HG02938 (cell line): ENCODE results near the gene SSBP2.

ENCODE experiments used
- ATAC-seq: cut with Tn5 transposase; IDR thresholded peaks from one replicate; pipeline ENCODE4 v1.9.1; 2021; ENCODE audit warnings: mild to moderate bottlenecking, moderate library complexity; ENCODE audit not compliant: unreplicated experiment

The SSBP2 gene

GRCh38 chr5:81767938-81768337, 17.0 kb upstream of the SSBP2 start:
- ATAC-seq = no peak

GRCh38 chr5:81767097-81767496, 16.2 kb upstream of the SSBP2 start:
- no peak for ATAC-seq

GRCh38 chr5:81766611-81767010, 15.7 kb upstream of the SSBP2 start:
- no peak for ATAC-seq

- ATAC-seq = no peak
Observed at GRCh38 chr5:81763294-81763928, 12.5 kb upstream of the SSBP2 start.

- ATAC-seq = no peak
Observed at GRCh38 chr5:81762853-81763252, 12.0 kb upstream of the SSBP2 start.

GRCh38 chr5:81762401-81762800, 11.5 kb upstream of the SSBP2 start:
- ATAC-seq = no peak

- ATAC-seq = no peak
Observed at GRCh38 chr5:81761970-81762369, 11.1 kb upstream of the SSBP2 start.

- no peak for ATAC-seq
Observed at GRCh38 chr5:81761270-81761669, 10.4 kb upstream of the SSBP2 start.

- ATAC-seq = no peak
Observed at GRCh38 chr5:81760521-81760920, 9.6 kb upstream of the SSBP2 start.

- no peak for ATAC-seq
Observed at GRCh38 chr5:81759632-81760005, 8.7 kb upstream of the SSBP2 start.

- no peak for ATAC-seq
Observed at GRCh38 chr5:81757404-81757803, 6.5 kb upstream of the SSBP2 start.

GRCh38 chr5:81756016-81756415, 5.1 kb upstream of the SSBP2 start:
- ATAC-seq = no peak

- ATAC-seq = no peak
Observed at GRCh38 chr5:81755320-81755719, 4.4 kb upstream of the SSBP2 start.

- no peak for ATAC-seq
Observed at GRCh38 chr5:81754621-81755020, 3.7 kb upstream of the SSBP2 start.

- ATAC-seq = no peak
Observed at GRCh38 chr5:81753429-81753828, 2.5 kb upstream of the SSBP2 start.

- no peak for ATAC-seq
Observed at GRCh38 chr5:81752644-81752963, 1.7 kb upstream of the SSBP2 start.

GRCh38 chr5:81751836-81752643, 1.1 kb upstream of the SSBP2 start:
- ATAC-seq = no peak

- peak; percentile 17 for ATAC-seq
Observed at GRCh38 chr5:81750308-81751008, 439 bp downstream of the SSBP2 start.

GRCh38 chr5:81749561-81750307, 1.2 kb downstream of the SSBP2 start:
- ATAC-seq = peak; percentile 49

- no peak for ATAC-seq
Observed at GRCh38 chr5:81749192-81749560, 1.7 kb downstream of the SSBP2 start.

- no peak for ATAC-seq
Observed at GRCh38 chr5:81748556-81748955, 2.3 kb downstream of the SSBP2 start.
